Left colon (tissue), 2 donors: ENCODE data around the gene ADAM10. TPM values are rescaled to one million over a fixed set of nuclear protein-coding genes. Genes with fewer than 3 reads are reported as not detected.

ENCODE experiments used
- ATAC-seq: fragments of 200-7000 bp; cut with Tn5 transposase; one replicate; pipeline ENCODE4 v1.9.1; 2020; ENCODE audit warnings: mild to moderate bottlenecking, moderate library complexity
- DNase-seq, 2 donors: peaks; one replicate each; pipeline ENCODE4 v3.0.0-alpha.2; 2020
- intact Hi-C, 2 donors: fragments of 100-400 bp; cut with DNase I in 1 of 2; cut with micrococcal nuclease in 1 of 2; formaldehyde crosslinking; loops; one replicate each; pipeline versions ENCODE4 v1.11.2 to v1.14.0; 2022; cut with DNase I, micrococcal nuclease
- total RNA-seq, 2 donors: library from RNA; stranded (reverse); fragmentation: NEBNext Ultra II Directional; extraction: Animal tissue kit (Norgen Biotek cat#: 25700); gene quantifications; one replicate each; pipeline ENCODE4 v1.2.1, GENCODE V29; 2021
- donor health status: DM: no; HTN: no; CAD: no.
- donor health status: DM: yes; HTN: yes; CAD: no.

ADAM10 gene
- total RNA-seq, 2 donors from 2014 or later: 138 to 183 TPM

DNA sequence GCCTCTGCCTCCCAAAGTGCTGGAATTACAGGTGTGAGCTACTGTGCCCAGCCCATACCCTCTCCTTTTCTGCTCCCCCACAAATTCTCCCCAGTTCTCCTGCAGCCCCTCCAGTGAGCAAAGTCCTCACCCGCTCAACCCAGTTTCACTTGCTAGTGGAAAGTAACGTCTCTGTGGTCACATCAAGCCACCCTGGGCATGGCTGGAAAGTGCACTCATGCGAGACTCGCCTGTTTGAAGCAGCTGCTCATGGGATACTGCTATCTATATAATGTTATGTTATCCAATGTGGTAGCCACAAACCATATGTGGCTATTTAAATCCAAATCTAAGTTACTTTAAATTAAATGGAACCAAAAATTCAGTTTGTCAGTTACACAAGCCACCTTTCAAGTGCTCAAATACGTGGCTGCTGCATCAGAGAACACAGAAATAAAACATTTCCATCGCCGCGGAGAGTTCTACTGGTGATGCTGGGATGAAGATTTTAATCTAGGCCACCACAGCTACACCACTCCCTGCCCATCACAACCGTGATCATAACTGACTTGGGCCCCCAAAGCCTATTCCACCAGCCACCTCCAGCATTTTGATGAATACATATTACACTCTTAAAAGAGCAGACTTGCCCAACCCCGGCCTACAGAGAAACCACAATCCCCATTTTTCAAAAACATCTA is 198.3 kb downstream of the ADAM10 start:
- no peak for DNase-seq
- no peak for ATAC-seq
- intact Hi-C loops: no loop called here

DNA sequence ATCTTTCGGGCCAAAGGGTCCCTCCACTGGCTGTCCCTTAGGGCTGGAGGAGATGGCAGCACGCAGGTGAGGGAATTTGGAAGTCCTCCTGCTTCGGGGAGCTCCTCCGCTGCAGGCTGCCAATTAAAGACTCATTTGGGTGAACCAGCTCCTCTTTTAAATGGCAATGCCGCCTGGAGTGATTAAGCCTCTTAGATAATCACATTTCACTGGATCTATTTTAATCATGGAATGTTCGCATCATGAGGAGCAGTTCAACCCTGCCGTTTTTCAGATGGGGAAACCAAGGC is 199.8 kb downstream of the ADAM10 start:
- no peak for ATAC-seq
- intact Hi-C loops: no loop called here
- no peak for DNase-seq

DNA sequence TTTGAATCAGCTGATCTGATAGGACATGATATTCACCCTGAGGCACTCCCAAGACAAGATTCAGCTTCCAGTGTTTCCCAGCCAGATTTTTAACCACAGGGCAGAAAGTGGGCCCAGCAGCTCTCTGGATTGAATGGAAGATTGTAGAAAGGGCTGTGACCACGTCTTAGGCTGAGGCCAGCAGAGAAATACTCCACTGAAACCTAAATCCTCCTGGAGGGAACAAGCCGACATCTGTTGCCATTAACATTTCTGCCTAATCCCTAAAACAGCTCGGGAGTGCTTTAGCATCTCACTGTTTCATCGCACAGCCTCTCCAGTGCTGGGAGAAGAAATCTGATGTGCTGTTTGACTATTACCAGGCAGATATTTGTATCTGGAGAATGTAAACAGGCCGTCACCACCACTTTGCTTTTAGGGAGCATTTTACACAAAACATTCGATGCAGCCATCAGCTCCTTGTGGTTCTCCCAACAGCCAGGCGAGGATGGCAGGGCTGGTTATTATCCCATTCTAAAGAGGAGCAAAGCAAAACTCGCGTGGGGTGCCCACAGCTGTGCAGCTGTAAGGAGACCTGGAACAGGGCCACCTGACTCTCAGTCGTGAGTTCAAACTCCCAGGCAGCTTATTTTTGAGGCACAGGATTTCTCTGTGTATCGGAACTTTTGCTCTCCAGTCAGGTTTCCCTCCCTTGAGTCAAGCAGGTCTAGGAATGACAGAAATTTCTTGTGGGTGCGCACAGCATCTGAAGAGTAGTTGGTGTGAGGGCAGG is 200.3 kb downstream of the ADAM10 start:
- ATAC-seq (no peak), DNase-seq (no peak)
- intact Hi-C loops: no loop called here

DNA sequence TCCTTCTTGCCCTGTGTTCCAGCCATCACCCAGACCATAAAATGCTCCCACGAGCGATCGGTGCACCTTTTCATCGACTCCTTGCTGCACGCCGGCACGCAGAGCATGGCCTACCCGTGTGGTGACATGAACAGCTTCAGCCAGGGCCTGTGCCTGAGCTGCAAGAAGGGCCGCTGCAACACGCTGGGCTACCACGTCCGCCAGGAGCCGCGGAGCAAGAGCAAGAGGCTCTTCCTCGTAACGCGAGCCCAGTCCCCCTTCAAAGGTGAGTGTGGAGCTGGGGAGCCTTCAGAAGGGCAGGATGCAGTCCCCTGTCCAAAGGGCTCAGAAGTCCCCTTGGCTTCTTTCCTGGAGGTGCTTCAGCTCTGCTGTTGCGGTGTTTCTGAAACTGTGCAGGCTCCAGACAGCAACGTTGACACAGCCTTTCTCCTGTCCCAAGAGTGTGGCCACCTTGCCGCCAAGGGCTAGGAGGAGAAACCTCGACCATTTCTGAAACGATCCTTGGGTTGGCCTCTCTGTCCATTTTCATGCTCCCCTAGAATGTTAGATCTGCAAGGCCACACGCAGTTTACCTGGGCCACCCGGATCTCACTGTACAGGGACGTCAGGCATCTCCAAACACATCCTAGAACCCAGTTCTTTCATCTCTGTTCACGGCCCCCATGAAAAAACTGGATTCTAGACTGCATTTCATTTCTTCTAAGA is 201.0 kb downstream of the ADAM10 start:
- ATAC-seq: no peak
- DNase-seq: no peak
- intact Hi-C loops: no loop called here

DNA sequence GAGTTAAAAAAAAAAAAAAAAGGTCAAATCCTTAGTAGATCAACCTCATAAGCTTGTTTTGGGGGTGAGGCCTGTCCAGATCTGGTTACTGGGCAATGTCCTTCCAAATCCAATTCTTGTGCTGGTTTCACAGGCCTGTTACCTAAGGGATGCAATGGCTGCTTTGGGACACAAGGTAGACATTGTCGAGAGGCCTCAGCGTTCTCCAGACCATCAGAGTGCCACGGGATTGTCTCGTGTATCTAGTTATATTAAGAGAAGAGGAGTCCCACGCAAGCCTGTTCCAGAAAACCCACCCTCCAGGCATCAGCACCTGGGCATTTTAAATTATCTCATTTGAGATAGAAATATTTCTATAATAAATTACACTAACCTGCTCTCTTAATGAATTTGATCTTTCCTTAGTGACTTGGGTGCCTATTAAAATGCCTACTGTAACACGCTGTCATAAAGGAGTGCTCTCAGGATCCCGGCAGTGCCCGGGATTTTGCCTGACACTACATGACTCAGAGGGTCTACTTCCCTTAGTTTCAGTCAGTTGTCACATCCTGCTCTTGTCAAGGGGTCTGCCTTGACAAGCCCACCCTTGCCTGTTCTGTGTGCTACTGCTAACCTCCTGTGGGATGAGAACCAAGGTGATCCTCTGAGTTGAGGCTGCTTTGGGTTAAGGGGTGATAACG is 201.7 kb downstream of the ADAM10 start:
- no peak for DNase-seq
- intact Hi-C loops: no loop called here
- no peak for ATAC-seq

DNA sequence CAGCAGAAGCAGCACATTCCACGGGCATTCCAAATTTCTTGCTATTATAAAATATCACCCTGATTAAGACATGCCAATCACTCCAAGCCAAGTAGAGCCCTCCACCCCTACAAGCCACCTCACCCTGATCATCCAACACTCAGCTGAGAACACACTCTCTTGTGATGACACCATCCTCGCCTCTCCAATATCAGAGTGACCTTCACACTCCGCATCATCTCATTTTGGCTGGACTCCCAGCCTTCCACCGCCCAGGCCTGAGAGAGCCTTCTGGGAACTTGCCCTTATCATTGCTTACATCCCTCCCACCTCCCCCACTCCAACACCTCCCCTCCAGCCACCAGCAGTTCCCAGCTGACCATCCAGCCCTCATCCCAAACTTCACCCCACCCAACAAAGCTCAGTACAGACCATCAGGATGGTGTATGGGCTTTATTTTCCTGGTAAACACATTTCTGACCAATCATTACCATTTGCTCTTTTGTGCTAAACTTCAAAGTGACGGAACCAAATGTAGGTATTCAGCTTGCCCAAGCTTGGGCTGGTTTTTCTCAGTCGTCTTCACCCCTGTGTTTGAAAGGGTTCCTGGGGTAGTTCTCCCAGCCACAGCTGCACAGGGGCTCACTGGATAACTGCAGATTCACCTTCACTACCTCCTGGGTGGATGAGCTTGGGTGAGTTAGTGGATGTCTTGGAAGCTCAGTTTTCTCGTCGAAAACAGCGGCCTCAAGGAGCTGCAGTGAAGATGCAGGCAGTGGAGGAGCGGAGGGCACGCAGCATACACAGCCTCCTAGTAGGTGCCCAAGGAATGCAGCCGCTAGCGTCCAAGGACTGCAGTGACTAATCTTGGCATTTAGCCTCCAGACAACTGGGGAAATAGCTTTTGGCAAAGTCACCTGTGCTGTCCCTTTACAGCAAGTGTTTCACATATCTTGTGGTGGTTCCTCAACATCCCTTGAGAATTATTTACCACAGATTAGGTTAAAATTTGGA is 202.6 kb downstream of the ADAM10 start:
- peak; percentile 58 for ATAC-seq
- no peak for DNase-seq
- intact Hi-C loops: no loop called here

DNA sequence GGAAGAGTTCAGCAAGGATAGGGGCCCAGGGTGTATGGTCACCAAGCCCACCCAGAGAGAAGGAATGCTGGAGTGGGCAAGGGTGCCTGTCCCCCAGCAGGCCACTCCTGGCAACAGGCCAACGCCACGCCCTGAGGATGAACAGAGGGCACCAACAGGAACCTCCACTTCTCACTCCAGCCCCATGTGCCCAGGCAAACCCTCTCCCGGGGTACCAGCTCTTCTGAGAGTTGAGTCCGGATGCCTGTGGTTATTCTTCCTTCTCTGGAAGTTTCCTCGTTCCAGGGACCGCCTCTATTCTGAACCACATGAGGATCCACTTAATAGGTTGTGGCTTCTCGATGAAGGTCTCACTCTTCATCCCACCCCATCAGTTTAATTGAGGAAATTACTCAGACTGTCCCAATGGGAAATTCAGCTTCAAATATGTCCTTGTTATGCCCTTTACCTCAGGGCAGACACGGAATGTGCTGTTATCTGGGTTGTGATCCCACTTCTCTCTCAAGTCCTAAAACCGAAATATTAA is 203.4 kb downstream of the ADAM10 start:
- DNase-seq: no peak

DNA sequence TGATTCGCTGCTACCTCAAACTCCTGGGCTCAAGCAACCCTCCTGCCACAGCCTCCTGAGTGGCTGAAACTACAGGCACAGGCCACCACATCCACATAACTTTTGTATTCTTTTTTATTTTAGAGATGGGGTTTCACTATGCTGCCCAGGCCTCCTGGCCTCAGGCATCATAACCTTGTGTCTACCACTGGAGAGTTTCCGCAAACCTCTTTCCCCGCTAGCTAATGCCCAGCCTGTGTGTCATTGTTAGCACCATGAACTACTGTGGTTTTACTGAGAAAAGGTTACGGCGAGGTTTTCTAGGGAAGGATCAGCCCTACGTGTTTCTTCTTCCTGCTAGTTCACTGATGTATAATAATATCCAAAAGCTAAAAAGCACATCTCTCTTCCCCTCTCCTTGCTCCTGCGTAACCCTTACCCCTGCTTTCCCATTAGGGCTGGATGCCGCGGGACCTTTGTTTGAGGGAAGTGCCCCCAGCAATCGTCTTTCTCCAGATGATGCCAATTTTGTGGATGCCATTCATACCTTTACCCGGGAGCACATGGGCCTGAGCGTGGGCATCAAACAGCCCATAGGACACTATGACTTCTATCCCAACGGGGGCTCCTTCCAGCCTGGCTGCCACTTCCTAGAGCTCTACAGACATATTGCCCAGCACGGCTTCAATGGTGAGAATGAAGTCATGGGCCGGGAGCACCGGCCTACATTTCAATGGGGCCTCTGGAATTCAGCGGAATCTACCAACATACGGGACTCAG is 204.0 kb downstream of the ADAM10 start:
- DNase-seq (no peak), ATAC-seq (no peak)
- intact Hi-C loops: no loop called here

More for the DNA sequence above, 203.4 kb downstream of the ADAM10 start:
- ATAC-seq: no peak
- intact Hi-C loops: no loop called here

DNA sequence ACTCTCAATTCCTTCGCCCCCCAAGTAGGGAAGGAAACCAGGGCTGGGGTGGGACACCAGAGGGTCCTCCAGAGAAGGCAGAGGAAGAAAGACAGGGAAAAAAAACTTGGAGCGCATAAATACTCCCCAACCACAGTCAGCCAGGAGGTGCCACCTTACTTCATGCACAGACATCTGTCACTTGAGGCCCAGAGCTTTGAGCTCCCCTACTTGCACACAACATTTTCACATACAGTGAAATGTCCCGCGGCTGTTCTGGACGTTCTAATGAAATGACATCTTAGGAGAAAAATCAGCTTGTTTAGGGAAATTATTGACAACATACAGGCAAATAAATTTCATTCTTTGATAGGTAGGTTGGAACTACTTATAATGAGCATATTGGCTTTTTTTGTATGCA is 204.8 kb downstream of the ADAM10 start:
- no peak for DNase-seq
- intact Hi-C loops: no loop called here
- no peak for ATAC-seq

DNA sequence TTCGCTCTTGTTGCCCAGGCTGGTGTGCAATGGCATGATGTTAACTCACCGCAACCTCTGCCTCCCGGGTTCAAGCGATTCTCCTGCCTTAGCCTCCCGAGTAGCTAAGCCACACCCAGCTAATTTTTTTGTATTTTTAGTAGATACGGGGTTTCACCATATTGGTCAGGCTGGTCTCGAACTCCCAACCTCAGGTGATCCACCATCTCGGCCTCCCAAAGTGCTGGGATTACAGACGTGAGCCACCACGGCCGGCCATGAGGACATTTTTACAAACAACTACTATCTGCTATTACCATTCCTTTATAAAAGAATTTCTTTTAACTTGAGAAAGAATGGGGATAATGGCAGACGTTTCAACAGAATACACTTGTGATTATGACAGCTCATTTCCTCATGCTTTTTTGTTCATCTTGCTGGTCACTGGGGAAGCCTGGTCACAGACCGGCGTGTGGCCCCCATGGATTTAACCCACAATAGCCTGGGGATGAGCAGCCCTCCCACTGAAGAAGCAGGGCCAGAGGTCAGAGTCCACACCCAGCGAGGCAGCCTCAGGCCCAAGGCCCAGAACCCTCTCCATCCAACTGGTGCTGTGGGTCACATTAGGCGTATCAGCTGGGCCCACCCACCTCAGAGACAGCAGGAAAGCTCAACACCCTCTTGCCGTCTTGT is 205.7 kb downstream of the ADAM10 start:
- no peak for ATAC-seq

DNA sequence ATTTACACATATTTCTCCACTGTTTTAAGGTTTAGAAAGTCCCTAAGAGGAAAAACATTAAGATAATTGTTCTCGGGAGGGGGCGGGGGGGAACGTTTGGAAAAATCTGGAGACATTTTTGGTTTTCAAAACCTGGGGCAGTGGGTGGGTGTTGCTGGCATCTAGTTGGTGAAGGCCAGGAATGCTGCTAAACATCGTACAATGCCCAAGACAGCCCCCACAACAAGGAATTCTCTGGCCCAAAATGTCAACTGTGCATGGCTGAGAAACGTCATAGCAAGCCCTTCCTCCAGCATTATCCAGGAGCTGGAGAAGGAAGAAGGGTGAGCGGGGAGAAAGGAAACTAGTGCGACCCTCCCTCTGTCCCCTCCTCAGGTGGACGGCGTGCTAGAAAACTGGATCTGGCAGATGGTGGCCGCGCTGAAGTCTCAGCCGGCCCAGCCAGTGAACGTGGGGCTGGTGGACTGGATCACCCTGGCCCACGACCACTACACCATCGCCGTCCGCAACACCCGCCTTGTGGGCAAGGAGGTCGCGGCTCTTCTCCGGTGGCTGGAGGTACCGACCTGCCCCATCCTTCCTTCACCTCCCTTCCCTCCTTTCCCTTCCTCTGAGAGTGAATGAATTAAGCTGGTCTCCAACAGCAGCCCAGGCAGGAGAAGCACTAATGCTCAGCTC is 208.0 kb downstream of the ADAM10 start:
- no peak for DNase-seq
- ATAC-seq: no peak
- intact Hi-C loops: no loop called here

More for the DNA sequence above, 205.7 kb downstream of the ADAM10 start:
- intact Hi-C loops: no loop called here
- no peak for DNase-seq

DNA sequence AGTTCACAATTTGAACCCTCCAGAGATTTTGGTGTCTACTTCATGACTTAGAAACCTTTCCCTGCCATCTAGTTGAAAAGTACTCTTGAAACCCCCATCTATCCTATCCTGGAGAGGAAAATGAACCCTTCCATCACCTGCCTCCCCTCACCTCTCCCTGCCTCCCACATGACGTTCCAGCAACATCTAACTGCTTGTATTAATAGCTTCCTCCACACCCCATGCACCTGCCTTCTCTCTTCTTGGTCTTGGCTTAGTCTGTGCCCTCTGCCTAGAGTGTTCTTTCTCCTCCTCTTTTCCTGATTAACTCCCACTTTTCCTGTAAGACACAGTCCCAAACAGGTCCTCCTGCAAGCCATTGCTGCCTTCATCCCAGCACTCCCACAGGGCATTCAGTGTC is 210.0 kb downstream of the ADAM10 start:
- no peak for DNase-seq
- intact Hi-C loops: loop anchor here in 1 of 2 donors (10.0 kb wide), 1 partner anchor 55 kb away; no protein-coding TSS in a partner anchor

DNA sequence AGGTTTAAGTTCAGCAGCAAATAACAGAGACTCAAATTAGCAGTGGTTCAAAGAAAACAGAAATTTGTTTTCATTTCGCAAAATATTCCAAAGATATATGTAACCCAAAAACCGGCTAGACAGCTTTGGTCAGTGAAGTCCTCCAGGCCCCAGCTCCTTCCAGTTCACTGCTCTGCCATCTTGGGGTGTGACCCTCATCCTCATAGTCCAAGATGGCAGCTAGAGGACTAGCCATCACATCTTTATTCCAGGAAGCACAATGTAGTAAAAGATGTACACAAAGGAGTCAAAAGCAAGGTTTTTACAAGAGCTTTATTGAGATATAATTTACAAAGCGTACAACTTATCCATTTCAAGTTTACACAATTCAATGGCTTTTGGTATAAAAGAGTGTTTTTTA is 210.6 kb downstream of the ADAM10 start:
- intact Hi-C loops: loop anchor here in 1 of 2 donors (10.0 kb wide), 1 partner anchor 56 kb away; no protein-coding TSS in a partner anchor
- DNase-seq (no peak), ATAC-seq (no peak)

More for the DNA sequence above, 210.0 kb downstream of the ADAM10 start:
- peak; percentile 71 for ATAC-seq
